GM18867 (cell line): ENCODE measurements around the gene MARF1.
"Not testable (repeated sequence)": the region's sequence is repeated elsewhere in the genome, so short reads cannot be mapped to it uniquely, and the experiment has no call there.

ENCODE experiments used
- ATAC-seq: cut with Tn5 transposase; IDR thresholded peaks from one replicate; pipeline ENCODE4 v1.9.1; 2021; ENCODE audit warnings: mild to moderate bottlenecking, moderate library complexity; ENCODE audit not compliant: unreplicated experiment

Gene MARF1, protein sequence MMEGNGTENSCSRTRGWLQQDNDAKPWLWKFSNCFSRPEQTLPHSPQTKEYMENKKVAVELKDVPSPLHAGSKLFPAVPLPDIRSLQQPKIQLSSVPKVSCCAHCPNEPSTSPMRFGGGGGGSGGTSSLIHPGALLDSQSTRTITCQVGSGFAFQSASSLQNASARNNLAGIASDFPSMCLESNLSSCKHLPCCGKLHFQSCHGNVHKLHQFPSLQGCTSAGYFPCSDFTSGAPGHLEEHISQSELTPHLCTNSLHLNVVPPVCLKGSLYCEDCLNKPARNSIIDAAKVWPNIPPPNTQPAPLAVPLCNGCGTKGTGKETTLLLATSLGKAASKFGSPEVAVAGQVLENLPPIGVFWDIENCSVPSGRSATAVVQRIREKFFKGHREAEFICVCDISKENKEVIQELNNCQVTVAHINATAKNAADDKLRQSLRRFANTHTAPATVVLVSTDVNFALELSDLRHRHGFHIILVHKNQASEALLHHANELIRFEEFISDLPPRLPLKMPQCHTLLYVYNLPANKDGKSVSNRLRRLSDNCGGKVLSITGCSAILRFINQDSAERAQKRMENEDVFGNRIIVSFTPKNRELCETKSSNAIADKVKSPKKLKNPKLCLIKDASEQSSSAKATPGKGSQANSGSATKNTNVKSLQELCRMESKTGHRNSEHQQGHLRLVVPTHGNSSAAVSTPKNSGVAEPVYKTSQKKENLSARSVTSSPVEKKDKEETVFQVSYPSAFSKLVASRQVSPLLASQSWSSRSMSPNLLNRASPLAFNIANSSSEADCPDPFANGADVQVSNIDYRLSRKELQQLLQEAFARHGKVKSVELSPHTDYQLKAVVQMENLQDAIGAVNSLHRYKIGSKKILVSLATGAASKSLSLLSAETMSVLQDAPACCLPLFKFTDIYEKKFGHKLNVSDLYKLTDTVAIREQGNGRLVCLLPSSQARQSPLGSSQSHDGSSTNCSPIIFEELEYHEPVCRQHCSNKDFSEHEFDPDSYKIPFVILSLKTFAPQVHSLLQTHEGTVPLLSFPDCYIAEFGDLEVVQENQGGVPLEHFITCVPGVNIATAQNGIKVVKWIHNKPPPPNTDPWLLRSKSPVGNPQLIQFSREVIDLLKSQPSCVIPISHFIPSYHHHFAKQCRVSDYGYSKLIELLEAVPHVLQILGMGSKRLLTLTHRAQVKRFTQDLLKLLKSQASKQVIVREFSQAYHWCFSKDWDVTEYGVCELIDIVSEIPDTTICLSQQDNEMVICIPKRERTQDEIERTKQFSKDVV (N-terminal part only)

GRCh38 chr16:15643048-15643945, at the start of gene MARF1:
TSS of gene MARF1 (minus strand) at chr16:15643154. CDS start at chr16:15639233, 3,921 bp downstream.
- ATAC-seq: peak; percentile 48

- ATAC-seq: not testable (repeated sequence)
Measured at GRCh38 chr16:15692508-15692907, 49.6 kb upstream of the MARF1 start.

DNA sequence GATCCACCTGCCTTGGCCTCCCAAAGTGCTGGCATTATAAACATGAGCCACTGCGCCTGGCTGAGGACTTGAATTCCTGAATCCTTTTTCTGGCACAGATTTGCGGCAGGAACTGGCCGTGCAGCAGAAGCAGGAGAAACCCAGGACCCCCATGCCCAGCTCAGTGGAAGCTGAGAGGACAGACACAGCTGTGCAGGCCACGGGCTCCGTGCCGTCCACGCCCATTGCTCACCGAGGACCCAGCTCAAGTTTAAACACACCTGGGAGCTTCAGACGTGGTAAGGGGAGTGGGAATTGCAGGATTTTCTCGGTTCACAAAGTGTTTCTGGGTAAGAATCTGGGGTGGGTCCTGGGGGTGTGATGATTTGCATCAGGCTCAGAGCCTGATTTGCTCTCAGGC, 48.1 kb upstream of the MARF1 start:
- no peak for ATAC-seq

DNA sequence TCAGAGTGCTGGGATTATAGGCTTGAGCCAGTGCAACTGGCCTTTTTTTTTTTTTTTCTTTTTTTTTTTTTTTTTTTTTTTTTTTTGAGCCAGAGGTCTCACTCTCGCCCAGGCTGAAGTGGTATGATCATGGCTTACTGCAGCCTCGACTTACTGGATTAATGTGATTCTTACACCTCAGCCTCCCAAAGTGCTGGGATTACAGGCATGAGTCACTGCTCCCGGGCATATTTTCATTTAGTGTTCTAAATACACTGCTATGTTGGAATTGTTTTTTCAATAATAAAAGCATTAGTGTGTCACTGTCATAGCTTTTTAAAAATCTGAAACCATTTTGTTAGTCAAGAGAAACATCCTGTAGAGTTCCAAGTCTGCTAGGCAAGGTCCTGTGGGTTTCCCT, 47.3 kb upstream of the MARF1 start:
- no peak for ATAC-seq

DNA sequence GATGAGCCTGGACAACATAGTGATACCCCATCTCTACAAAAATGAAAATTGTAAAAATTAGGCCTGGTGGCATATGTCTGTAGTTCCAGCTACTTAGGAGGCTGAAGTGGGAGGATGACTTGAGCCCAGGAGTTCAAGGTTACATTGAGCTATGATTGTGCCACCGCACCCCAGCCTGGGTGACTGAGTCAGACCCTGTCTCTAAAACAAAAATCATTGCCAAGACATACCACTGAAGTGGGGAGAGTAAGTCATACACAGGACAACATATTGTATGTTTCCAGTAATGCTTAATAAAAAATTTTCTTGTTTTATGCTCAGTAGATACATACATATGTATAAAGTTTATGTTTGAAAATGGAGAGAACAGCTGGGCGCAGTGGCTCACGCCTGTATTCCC, 46.3 kb upstream of the MARF1 start:
- no peak for ATAC-seq

DNA sequence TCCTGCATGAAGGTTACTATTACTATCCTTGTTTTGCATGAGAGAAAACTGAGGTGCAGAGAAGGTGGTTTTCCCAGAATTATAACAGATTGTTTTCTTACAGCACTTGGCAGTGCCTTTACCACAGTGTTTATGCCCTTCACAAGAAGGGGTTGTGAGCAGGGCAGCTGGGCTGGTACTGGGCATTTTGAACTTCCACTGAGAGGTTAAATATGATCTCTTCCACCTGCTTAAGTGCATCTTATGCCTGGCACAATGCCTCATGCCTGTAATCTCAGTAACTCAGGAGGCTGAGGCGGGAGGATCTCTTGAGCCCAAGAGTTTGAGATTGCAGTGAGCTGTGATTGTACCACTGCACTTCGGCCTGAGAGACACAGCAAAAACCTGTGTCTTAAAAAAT, 43.3 kb upstream of the MARF1 start:
- ATAC-seq: no peak

DNA sequence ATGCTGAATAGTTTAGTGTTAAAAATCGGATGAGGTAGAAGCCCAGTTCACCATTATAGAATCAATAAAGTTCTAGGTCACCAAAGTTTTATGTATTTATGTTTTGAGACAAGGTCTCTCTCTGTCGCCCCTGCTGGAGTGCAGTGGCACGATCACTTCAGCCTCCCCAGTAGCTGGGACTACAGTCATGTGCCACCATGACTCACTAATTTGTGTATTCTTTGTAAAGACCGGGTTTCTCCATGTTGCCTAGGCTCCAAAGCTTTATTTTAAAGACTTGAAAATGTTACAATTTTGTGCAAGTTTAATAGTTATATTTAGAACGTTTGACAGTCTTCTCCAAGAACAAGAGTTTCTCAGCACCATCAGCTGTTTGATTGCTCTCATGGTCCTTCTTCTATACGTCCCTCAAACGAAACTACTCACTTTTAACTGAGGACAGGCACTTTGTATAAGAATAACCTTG, 39.2 kb upstream of the MARF1 start:
- no peak for ATAC-seq

- no peak for ATAC-seq
Measured at GRCh38 chr16:15677447-15677846, 34.5 kb upstream of the MARF1 start.

DNA sequence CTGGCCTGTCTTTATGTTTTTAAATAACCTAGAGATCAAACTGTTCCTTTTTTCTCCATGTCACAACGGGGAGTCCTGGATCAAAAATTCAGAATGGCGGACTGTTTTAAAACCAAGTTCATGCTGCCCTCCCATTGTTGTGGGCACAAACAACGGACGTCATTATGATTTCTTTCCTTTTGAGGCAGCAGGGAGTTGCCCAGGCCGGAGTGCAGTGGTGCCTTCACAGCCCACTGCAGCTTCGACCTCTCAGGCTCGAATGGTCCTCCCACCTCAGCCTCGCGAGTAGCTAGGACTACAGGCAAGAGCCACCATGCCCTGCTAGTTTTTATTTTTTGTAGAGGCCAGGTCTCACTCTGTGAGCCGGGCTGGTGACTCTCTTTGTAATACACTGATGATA, 33.6 kb upstream of the MARF1 start:
- no peak for ATAC-seq

- ATAC-seq: no peak
Measured at GRCh38 chr16:15674571-15674970, 31.6 kb upstream of the MARF1 start.

DNA sequence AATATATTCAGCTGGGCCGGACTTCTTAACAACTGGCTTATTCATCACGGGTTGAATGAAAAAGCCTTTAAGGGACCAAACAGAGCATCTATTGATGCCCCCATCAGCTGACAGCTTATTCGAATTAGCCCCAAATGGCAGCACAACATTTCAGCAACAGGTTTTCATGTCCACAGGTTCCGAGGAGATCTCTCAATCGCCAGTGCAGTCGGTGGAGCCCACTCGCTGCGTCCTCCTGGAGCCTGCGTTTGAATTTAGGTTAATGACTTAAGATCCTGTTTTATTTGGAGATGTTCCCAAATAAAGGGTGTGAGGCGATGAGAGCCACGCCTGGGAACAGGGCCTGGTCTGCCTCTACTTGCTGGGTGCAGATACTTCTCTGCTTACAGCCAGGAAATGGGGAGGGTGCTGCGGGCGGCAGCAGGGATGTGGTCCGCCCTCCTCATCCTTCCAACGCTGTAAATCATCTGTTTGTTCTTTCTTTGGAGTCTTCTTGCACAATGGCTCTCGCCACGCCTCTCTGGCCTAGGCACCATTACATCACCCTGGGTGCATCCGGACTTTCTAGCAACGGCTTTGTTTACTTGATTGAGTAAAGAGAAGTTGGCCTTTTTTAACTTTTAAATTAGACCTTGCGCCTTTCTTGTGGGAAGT, 29.7 kb upstream of the MARF1 start:
- ATAC-seq: no peak

DNA sequence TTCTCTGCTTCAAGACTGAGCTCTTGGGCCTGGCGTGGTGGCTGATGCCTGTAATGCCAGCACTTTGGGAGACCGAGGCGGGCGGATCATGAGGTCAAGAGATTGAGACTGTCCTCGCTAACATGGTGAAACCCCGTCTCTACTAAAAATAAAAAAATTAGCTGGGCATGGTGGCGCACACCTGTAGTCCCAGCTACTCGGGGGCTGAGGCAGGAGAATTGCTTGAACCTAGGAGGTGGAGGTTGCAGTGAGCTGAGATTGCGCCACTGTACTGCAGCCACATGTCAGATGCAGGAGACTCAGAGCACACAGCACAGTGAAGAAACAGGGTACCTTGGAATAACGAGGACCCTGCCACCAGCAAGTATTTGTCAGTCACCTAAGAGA, 29.2 kb upstream of the MARF1 start:
- not testable (repeated sequence) for ATAC-seq

DNA sequence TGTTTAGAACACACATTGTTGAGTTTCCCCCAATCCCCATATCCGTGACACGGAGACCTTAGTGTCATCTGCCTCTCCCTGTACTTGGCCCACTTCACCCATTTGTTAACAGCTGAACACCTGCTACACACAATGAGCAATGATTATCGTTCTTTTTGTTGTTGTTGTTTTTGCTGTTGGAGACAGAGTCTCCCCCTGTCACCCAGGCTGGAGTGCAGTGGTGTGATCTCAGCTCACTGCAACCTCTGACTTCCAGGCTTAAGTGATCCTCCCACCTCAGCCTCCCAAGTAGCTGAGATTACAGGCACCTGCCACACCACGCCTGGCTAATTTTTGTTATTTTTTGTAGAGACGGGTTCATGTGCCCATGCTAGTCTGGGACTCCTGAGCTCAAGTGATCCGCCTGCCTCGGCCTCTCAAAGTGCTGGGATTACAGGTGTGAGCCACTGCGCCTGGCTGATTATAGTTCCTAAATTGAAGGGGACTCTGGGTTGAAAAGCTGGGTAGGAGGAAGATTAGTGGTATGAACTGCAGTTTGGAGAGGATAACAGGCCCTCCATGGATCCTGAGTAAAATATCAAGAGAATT, 28.7 kb upstream of the MARF1 start:
- no peak for ATAC-seq

DNA sequence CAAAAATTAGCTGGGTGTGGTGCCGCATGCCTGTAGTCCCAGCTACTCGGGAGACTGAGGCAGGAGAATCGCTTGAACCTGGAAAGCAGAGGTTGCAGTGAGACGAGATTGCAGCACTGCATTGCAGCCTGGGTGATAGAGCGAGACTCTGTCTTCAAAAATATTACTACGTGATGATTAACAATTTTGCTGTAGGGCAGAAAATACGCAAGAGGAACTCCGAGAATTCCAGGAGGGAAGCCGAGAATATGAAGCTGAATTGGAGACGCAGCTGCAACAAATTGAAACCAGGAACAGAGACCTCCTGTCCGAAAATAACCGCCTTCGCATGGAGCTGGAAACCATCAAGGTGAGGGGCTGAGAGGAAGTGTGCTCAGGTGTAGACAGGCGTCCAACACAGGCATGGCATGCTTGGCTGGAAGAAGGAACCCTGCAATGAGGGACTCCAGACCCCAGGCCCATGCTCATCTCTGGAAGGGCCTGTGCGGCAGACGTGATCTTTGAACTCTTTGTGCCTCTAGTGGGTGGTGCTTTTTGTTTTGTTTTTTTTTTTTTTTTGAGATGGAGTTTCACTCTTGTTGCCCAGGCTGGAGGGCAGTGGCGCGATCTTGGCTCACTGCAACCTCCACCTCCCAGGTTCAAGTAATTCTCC, 24.3 kb upstream of the MARF1 start:
- no peak for ATAC-seq

DNA sequence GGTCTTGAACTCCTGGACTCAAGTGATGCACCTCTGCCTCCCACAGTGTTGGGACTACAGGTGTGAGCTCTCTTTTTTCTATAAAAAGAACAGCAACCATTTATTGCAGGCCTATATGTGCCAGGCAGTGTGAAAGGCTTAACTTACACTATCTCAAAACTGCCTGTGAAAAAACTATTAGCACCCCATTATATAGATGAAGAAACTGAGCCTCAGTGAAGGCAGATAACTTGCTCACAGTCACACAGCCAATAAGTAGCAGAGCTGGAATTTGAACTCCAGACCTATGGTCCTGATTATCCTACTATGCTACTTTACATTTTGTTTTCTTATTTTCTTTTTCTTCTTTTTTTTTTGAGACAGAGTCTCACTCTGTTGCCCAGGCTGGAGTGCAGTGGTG, 22.2 kb upstream of the MARF1 start:
- no peak for ATAC-seq

- ATAC-seq: no peak
Measured at GRCh38 chr16:15660203-15660601, 17.2 kb upstream of the MARF1 start.

DNA sequence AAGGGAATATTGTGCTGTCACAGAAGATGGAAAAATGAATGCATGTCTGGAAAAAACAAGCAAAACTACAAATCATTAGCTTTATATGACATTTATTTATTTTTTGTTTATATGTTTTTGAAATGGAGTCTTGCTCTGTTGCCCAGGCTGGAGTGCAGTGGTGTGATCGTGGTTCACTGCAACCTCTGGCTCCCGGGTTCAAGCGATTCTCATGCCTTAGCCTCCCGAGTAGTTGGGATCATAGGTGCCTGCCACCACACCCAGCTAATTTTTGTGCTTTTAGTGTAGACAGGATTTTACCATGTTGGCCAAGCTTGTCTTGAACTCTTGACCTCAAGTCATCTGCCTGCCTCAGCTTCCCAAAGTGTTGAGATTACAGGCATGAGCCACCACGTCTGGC, 15.6 kb upstream of the MARF1 start:
- ATAC-seq: no peak

DNA sequence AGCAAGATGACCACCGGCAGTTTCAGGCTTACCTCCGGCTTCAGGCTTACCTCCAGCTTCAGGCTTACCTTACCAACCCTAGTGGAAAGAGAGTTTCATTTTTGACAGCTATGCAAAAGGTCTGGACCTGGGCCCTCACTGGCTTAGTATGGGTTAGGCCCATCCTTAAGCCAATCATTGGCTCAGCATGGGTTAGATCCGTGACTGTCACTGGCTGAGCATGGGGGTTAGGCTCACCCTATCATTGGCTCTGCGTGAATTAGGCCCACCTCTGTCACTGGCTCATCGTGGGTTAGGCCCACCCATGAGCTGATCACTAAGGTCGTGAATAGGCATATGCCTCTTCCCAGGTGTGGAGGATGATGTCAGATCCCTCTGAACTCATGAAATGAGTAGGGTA, 15.2 kb upstream of the MARF1 start:
- peak; percentile 68 for ATAC-seq

GRCh38 chr16:15655561-15655960, 12.6 kb upstream of the MARF1 start:
- not testable (repeated sequence) for ATAC-seq
